ENCODE measurements around the gene FILIP1. TPM values are rescaled to one million over a fixed set of nuclear protein-coding genes. Genes with fewer than 3 reads are reported as not detected.
"Not testable (repeated sequence)": the region's sequence is repeated elsewhere in the genome, so short reads cannot be mapped to it uniquely, and the experiment has no call there.

FILIP1 gene
- polyA plus RNA-seq, 1 donor, result 45.4 TPM

DNA sequence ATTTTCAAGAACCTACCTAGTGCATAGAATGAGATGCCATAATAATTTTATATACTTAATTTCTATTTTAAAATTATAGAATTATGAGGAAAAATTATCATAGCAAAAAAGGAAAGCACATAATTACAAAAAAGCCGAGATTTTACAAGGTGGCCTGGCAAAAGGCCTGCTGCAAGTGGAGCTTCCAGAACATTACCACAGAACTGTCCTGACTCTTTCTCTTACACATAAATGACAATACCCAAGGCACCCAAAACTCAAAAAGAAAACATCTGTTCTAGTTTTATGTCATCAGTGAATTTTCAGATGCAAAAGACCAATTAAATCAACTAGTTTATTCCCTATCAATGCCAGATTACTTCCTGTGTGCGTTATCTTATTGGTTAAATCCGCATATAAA, 74.2 kb downstream of the FILIP1 start:
- DNase-seq, result no peak

DNA sequence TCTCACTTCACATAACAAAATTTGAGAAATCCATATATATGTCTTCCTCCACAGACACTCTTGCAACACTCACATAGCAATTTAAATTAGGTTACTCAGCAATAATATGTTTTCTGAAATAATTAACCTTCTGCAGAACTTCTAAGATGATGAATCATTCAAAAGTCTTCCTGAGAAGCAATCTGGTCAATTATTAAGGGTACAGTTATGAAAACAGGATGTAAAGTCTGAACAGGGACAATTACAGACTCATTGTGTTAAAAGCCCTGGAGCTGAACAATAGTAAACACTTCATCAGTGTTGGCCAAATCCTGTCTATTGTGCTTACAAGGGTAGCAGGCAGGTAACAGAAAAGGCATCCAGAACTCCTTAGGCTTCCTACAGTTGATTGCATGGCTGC, 75.4 kb downstream of the FILIP1 start:
- no peak for DNase-seq

DNA sequence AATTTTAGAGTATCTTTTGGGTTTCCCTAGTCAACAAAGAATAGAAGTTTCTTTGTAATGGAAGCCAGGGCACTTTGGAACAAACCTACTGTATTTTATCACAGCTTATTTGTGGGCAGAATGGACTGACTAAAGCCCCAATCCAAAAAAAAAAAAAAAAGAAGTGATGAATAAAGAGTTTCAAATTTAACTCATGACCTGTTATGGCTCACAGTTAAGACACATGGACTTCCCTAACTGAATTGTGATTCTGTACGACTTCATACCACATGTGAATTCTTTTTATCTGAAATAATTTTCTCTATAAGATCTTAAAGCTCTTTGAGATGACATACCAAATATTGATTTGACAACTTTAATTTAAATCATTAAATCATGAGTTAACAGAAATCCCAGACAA, 77.2 kb downstream of the FILIP1 start:
- DNase-seq, result no peak

DNA sequence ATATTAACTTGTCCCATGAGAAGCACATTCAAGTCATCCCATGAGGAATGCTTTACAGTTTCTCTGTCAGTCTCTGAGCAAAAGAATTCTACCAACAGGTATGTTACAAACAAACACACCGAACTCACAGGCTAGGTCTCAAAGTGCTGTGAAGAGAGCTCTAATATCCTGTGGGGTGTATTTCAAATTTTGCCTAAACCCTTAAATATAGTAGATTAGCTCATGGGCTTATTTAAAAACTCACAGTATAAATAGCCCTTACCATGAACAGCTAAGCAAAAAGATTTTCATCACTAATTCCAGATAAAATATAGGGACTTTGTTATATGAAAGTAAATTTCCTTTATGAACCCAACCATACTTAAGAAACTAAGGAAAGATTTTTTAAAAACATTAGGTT, 77.8 kb downstream of the FILIP1 start:
- DNase-seq, result no peak

DNA sequence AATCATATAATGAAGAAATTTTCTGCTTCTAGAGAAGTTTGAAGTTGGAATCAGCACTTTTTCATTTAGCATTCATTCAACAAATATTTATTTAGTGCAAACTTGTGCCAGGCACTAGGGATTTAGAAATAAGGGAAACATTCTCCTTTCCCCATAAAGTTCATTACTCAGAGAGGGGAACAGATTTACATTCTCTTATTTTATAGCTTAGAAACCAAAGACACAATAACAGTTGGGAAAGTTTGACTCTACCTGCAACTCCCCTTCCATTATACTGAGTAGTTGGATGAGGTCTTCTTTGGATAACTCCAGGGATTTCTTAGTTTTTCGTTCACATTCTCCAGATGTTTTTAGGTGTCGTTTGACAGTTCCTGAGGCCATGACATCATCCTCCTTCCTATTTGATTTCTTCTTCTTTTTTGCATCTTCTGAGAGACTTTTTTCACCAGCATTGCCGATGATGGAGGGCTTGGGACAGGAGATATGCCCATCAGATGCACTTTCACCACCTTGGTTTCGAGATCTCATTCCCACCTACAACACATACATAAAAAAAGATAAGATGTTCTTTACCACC, 79.1 kb downstream of the FILIP1 start:
- DNase-seq, result no peak

DNA sequence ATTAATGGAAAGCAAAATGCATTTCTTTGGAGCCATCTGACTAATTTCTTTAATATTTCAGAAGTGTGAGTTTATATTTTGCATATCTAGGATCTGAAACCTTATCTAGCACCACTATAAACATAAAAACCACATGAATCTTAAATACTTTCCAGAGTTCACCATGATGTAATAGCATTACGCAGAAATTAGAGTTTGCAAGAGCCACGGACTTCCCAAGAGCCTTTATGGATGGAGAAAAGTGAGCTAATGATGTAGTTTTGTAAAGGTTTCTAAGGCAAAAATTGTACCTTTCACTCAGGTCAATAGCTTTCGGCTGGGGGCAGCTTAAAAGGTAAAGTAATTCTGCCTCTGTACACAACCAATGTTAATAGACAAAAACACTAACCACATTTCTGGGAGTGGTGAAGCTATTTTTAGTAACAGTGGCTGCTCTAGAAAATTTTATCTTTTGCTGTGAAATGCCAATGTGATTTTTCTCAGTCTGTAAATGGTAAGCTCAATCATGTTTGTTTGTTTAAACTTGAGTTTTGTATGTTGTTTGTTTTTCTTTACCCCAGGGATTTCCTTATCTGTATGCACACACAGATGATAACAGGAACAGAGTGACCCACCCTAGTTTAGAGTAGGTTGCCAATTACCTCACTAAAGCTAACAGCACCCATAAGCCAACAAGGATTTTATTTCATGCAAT, 80.5 kb downstream of the FILIP1 start:
- no peak for DNase-seq

DNA sequence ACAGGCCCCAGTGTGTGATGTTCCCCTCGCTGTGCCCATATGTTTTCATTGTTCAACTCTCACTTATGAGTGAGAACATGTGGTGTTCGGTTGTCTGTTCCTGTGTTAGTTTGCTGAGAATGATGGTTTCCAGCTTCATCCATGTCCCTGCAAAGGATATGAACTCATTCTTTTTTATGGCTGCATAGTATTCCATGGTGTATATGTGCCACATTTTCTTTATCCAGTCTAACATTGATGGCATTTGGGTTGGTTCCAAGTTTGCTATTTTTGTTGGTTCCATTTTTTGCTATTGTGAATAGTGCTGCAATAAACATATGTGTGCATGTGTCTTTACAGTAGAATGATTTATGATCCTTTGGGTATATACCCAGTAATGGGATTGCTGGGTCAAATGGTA, 83.0 kb downstream of the FILIP1 start:
- DNase-seq, result not testable (repeated sequence)

DNA sequence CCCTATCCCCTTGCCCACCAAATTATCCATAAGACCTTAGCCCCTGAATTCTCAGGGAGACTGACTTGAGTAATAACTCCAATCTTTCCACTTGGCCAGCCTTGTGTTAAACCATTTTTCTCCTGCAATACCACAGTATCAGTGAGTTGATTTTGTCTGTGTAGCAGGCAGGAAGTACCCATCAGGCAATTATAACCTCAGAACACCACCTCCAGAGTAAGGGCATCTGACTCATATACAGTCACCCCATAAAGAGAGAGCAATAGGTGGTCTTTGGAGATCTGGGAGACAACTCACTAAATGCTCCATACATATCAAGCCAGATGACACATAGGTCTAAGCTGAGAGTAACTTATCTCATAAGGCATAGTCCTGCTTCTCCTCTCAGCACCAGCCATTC, 83.7 kb downstream of the FILIP1 start:
- no peak for DNase-seq

DNA sequence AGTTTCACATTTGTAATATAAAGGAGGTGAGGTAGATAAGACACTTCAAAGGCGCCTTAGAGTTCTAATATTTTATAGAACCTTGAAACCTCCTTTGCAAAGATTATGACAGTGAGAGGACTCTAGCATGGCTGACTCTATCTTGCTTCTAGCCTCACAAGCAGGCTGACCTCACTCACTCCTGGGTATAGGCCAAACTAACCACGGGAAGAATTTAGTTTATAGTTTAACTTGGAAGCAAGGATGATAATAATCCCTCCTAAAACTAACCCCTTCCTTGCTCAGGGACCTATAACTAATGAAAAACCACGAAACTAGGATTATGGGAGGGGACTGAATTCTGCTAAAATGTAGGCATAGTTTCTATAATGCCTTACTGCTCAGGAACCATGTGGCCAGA, 84.3 kb downstream of the FILIP1 start:
- no peak for DNase-seq

DNA sequence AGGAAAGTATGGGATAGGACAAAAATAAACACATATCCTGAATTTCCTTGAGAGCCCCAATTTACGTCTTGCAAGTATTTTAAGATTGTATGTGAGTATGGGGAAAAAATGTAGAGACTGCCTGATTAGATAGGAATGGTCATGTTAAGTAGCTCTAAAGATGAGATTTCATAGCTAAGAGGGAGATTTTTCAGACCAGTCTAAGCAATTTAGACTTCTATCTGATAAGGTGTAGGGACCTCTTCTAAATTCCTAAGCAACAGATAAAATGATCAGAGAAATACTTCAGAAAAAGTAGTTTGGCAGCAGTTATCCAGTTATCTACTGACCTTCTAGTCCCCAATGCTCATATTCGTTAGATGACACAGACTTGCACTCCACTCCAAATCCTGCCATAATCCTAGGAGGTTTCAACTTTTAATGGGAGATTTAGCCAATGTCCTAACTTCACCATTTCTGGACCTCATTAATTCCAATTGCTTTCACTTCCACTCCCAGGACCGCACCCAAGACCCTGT, 90.0 kb downstream of the FILIP1 start:
- DNase-seq, result no peak

DNA sequence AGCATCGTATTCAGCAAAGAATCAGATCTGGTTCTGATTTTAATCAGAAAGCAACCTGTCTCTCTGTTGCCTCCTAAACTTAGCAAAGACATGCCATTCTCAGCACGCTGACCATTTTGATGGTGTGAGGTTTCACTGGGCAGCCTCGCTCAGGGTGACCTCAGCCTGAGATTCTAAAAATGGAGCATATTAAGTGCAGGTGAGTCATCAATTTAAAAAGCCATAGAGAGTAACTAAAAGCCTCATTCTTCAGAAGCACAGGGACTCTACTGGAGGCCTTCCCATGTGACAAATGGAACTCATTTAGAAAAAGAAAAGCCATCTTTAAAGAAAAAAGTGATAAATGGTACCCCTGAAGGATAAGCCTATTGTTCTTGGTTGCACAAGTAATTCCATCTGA, 91.3 kb downstream of the FILIP1 start:
- peak; percentile 60 for DNase-seq

DNA sequence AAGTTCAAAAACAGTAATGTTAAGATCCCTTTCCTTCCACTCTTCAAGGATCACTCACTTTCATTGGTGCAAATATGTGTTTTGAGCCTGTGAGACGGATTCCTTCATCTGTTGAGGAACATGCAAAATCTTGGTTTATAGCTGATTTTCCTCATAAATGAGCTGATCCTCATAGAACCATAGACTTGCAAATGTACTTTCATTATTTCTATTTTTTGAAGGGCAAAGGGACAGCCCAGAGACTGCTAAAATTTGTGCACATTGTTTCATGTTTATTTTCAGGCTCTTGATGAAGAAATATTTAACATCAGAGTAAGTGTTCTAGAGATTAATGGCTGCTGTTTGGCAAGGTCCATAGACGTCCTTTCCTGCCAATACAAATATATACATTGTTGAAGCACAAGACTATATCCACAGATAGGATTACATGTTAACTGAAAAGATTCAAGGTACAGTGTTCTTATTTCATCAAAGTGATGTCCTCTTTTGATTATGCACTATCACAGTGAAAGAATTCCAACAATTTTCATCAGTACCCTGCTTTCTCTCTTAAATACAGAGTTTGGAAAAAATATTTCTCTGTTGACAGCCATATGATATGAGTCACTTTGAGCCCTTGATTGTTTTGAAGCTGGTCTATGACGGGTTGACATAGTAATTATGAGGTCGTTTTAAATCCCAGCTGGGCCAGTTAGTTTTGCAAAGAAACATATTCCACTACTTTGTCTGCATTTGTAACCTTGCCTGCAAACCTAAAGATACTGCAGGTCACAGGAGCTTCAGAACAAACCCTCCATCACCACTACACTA, 95.7 kb downstream of the FILIP1 start:
- no peak for DNase-seq

DNA sequence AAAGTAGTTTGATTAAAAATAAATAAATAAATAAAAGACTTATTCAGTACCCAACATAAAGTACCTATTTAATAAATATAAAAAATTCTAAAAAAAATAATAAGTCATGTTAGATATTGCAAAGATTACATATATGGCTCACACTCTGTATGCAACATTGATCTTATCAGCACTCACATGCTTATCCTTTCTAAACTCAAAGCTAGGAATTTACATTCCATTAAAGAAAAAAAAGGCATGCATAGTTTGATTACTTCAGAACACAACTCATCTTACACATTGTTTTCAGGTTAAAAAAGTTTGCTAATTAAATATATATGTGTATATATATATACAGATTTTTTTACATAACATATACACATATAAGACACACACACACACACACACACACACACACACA, 96.4 kb downstream of the FILIP1 start:
- no peak for DNase-seq

DNA sequence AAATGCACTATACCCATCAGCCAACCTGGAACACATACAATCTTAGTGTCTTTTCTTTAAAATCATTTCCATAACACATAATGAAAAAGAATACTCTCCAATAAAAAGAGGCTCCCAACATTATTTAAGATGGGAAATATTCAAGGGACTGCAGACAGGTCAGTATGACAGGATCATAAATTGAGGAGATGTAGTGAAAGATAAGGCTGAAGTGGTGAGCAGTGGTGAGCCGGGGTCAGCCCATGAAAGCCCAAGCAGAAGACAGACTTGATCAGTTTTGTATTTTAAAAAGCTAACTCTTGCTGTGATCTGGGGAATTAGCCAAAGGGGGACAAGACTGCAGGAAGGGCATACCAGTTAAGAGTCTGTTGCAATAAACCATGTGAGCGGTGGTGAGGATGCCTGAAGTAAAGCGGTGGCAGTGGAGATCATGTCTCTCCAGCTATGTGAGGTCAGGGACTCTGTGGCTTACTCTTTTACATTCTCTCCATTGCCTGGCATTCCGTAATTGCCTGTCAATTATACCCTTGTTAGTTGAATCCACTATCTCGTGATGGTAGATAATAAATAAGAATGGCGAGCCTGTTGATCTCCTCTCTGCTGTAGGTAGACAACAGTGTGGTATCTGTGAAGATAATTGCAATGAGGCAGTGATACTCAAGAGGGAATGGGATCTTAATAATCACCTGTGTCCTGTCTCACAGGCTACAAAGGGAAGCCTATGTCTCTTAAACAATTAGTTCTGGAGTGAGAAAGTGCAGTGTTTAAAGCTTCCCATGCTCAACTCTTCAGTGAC, 97.4 kb downstream of the FILIP1 start:
- no peak for DNase-seq

DNA sequence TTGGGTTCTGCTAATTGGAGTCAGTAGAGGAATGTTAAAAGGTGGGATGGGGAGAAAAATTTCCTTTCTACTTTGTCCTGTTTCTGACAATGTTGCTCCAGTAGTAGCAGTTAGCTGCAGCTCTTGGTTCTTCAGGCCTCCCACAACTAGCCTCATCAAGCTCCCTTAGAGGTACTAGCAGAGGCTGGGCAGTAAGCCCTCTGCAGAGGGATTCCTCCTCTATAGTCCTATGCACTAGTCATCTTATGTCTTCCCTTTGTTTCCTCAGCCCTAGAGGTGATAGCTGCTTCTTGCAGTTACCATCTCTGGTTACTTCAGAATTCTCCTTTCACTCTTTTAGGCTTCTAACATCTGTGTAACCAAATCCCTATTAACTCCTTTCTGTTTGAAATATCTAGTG, 99.8 kb downstream of the FILIP1 start:
- DNase-seq, result no peak

DNA sequence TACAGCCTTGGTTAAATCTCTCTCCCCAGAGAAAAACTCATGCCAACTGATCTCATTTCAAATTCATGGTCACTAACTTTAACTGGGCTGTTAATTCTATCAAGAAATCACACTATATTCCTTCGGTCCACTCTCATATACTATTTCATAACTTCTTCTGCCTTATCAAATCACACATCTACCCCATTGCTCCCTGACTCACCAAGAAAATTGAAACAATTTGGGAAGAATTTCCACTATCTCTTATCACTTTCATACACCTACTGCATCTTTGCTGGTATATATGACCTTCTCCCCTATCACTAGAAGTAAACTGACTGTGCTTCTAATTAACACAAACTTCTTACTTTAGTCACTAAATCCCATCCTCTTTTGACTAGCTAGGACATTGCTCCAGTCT, 102.3 kb downstream of the FILIP1 start:
- no peak for DNase-seq

DNA sequence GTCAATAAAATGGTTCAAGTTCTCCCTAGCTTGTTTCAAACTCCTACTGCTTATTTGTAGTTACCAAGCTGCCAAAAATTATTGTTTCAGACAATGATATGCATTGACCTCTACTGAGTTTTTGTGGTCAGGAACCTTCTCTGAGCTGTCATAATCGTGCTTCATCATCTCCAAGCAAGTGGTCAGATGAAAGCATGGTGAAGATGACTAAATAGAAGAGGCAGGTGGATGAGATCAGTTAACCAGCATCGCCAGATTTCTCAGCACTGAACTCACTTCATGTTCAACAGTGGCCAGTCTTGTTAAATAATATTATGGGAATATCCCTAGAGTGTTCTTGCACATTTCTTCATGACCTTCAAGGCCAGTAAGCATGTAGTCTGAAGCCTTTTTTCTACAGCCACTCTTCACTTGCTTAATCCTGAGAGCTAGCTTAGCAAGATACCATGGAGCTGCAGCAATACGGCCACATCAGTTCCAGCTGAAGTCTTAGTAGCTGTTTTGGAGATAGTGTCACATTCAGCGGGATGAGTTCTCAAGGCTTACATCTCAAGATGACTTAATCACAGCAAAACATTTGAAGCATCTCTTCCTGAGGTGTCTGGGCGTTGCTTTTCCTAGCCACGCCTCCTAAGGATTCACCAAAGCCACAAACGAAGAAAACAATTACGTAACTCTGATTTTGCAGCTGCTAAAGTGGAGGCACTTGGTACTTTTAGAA, 107.4 kb downstream of the FILIP1 start:
- DNase-seq, result no peak

DNA sequence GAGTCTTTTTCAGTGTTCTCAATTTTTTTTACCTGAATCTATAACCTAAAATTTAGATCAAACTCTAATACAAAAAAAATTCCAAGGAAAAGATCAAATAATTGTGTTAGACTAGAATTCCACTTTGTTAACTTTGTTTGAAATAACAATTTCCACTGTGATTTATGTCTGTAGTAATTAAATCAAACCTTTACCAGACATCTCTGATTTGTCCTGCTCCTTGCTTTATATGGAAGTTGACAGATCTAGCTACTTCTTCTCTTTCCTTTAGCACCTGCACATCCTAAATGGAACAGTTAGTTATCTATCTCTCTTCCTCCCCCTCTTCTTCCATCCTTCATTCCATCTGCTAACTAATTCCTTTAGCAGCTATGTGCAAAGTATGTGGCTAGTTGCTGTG, 109.5 kb downstream of the FILIP1 start:
- DNase-seq, result no peak

DNA sequence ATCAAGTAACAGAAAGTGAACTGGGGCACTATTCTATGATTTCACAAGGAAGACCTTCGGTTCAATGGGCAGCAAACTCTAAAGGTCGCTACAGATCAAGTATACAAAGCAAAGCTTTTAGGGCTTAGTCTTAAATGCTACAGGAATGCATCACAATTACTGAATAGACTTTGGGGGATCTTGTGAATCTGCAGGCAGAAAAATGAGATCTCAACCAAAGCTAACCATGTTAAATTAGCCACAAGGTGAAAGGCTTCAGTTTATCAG, 111.0 kb downstream of the FILIP1 start:
- DNase-seq, result no peak

DNA sequence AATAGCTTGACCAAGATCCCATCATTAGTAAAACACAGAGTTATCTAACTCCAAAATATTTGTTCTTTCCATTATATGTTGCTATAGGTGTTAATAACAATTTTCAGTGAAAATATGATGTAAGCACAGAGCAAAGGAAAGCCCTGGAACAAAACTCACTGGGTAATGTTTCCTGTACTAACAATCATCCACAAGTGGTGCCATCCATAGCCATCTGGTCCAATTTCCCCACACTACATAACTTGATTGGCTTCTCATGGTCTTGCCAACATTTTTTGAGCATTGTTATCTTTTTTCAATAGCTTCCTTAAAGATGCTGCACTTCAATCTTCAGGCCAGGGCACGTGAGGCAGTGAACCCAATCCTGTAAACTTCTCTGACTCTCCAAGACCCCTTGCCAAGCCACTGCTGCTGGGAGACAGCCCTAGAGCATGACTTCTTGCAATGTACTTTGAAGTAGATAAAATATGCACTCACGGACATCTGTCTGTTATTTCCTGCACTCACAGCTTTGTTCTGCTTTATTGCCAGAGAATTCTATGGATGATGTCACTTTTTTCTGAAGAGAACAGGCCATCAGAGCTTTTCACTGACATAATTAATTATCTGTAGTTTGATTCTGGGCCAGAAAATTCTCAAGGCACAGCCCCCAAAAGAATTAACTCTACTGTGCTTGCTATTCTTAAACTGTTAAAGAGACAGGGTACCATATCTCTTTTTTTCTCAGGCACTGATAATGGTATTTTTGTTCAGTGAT, 111.5 kb downstream of the FILIP1 start:
- peak; percentile 44 for DNase-seq

DNA sequence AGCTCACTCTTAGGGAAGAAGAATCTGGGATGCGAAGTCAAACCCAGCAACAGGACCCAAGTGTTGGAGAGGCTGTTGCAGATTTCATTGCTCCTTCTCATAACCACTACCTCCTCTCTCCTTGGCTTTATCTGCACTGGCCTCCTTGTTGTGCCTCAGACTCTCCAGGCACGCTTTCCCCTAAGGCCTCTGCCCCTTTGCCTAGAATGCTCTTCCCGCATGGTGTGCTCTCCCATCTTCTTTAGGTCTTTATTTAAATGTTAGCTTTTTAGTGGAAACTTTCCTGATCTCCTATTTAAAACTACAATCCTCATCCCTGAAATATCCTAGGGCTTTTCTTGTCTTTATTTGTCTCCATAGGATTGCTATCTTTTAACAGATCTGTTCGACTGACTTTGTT, 114.1 kb downstream of the FILIP1 start:
- DNase-seq, result no peak

DNA sequence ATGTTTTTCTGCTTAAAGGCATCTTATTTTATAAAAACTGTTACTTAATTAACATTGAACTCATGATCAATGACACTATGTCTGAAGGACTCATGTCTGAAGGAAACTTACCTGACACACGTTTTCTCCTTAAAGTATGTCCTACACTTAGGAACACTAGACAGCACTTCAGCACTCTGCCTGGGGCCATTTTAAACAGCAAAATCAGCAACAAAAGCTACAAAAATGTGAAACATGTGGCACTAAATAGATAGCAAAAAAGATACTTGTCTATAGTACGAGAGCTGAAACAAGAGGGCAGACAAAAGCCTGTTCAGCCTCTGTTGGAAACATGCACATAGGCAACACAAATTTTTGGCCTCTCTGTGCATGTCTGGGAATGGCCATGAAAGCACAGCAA, 115.5 kb downstream of the FILIP1 start:
- no peak for DNase-seq

All from hindlimb muscle (tissue), 1 donor.